DND-41 (cell line): ENCODE data around the gene PRM3.

Source experiments
- ATAC-seq: fragments of 200-7000 bp; cut with Tn5 transposase; 3 replicates; pipeline ENCODE4 v1.9.1; 2021; ENCODE audit warnings: low read depth; ENCODE audit not compliant: insufficient read depth
- DNase-seq: peaks from one replicate; pipeline ENCODE4 v3.0.0-alpha.2; 2020
- H2AFZ ChIP-seq: 2 replicates; pipeline ENCODE4 v1.6.0; 2012; ENCODE audit warnings: low read depth, low read length
- H3K27ac ChIP-seq: 2 replicates; pipeline ENCODE4 v1.5.1; 2012; ENCODE audit warnings: low read length, inconsistent platforms
- H3K27me3 ChIP-seq: fragments of 200-600 bp; sonication (generic); 2 replicates; pipeline ENCODE4 v1.6.0; 2012; ENCODE audit warnings: low read length, mild to moderate bottlenecking, inconsistent platforms; ENCODE audit not compliant: insufficient read depth, poor library complexity
- H3K36me3 ChIP-seq: 2 replicates; pipeline ENCODE4 v1.5.1; 2012; ENCODE audit warnings: low read length, inconsistent platforms; ENCODE audit not compliant: insufficient read depth
- H3K4me1 ChIP-seq: 2 replicates; pipeline ENCODE4 v1.5.1; 2012; ENCODE audit warnings: mild to moderate bottlenecking, low read length; ENCODE audit not compliant: insufficient read depth
- H3K4me2 ChIP-seq: 2 replicates; pipeline ENCODE4 v1.6.0; 2012; ENCODE audit warnings: mild to moderate bottlenecking, moderate library complexity, low read length, inconsistent platforms; ENCODE audit not compliant: insufficient read depth
- H3K4me3 ChIP-seq, 2 experiments: fragments of 200-600 bp in 1 of 2; shearing (Covaris generic) in 1 of 2; 2 replicates each; pipeline ENCODE4 v1.5.1; 2012 to 2016; ENCODE audit warnings: inconsistent platforms in 2 of 2, low read length in 2 of 2, mild to moderate bottlenecking in 2 of 2, low read depth in 1 of 2, moderate library complexity in 1 of 2
- H3K79me2 ChIP-seq: 2 replicates; pipeline ENCODE4 v1.6.0; 2012; ENCODE audit warnings: low read length, inconsistent platforms; ENCODE audit not compliant: insufficient read depth
- H3K9ac ChIP-seq: 2 replicates; pipeline ENCODE4 v1.6.0; 2012; ENCODE audit warnings: low read depth, mild to moderate bottlenecking, inconsistent platforms, low read length, moderate library complexity
- H3K9me3 ChIP-seq: 2 replicates; pipeline ENCODE4 v1.5.1; 2012; ENCODE audit warnings: low read length, moderate library complexity, mild to moderate bottlenecking, inconsistent platforms; ENCODE audit not compliant: insufficient read depth, severe bottlenecking
- H4K20me1 ChIP-seq: 2 replicates; pipeline ENCODE4 v1.6.0; 2012; ENCODE audit warnings: low read length; ENCODE audit not compliant: insufficient read depth
- CTCF ChIP-seq: IDR thresholded peaks from 2 replicates; pipeline ENCODE4 v1.5.1; 2012; ENCODE audit warnings: borderline replicate concordance, low read length, moderate library complexity, mild to moderate bottlenecking; ENCODE audit not compliant: poor library complexity, severe bottlenecking; ENCODE audit errors: extremely low read depth
- EZH2 ChIP-seq: IDR thresholded peaks from 3 replicates; pipeline ENCODE4 v1.6.1; 2012; ENCODE audit warnings: borderline replicate concordance, low read depth, mild to moderate bottlenecking, moderate library complexity, low read length, inconsistent platforms; ENCODE audit not compliant: severe bottlenecking

PRM3 gene

DNA sequence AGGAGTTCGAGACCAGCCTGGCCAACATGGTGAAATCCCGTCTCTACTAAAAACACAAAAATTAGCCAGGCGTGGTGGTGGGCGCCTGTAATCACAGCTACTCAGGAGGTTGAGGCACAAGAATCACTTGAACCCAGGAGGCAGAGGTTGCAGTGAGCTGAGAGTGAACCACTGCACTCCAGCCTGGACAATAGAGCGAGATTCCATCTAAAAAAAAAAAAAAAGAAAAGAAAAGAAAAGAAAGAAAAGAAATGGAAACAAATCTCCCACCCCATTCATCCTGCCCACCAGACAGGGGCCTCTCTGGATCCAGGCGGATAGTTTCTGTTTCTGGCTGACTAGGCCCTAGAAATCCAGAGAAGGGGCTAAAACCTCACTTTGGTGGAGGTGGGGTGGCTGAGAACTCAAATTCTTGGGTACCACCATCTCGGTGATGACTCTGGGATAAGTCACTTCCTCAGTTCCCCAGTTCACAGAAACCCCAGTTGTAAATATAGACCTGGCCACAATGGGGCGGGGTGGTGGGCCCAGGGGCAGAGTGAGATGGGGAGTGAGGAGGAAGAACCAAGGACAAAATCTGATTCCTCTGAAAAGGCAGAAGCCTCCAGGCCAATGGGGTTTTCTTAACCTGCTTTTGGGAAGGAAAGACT is 39.6 kb downstream of the PRM3 start:
- no peak for TF ChIP-seq EZH2
- peak; percentile 37 for TF ChIP-seq CTCF
- peaks cover 6% of the 10 kb centered on the region; the same call in 1 of the 2 replicates for H3K79me2 ChIP-seq
- H3K9ac ChIP-seq: peak overlapping the region; percentile 62
- no peak overlapping the region for H3K4me3 ChIP-seq
- H3K4me2 ChIP-seq: peak overlapping the region; percentile 20
- H2AFZ ChIP-seq: no peak overlapping the region
- no peaks in the 10 kb centered on the region for H3K9me3 ChIP-seq
- H3K27me3 ChIP-seq: no peaks in the 10 kb centered on the region
- H3K36me3 ChIP-seq: no peaks in the 10 kb centered on the region
- H3K27ac ChIP-seq: peak overlapping the region; percentile 99
- no peak for ATAC-seq
- no peaks in the 10 kb centered on the region for H4K20me1 ChIP-seq
- peak; percentile 76 for DNase-seq
- peaks cover 88% of the 10 kb centered on the region for H3K4me1 ChIP-seq

- Histone ChIP-seq H3K4me2 (peak overlapping the region; percentile 49), H4K20me1 (no peaks in the 10 kb centered on the region), H2AFZ (no peak overlapping the region), H3K9ac (peak overlapping the region; percentile 62), H3K4me1 (peaks cover 84% of the 10 kb centered on the region), H3K36me3 (no peaks in the 10 kb centered on the region), H3K9me3 (no peaks in the 10 kb centered on the region), H3K27ac (peak overlapping the region; percentile 99), H3K4me3 (0 out of 4 replicates have a peak overlapping the region, but pooled peaks of 1 of the 2 experiments have one; percentile 14), H3K79me2 (peaks cover 6% of the 10 kb centered on the region; the same call in 1 of the 2 replicates), H3K27me3 (no peaks in the 10 kb centered on the region)
- TF ChIP-seq CTCF (peak; percentile 45), EZH2 (no peak)
- DNase-seq: peak; percentile 99
- peak; percentile 86 for ATAC-seq
Observed at GRCh38 chr16:11232852-11233726, 40.3 kb downstream of the PRM3 start.

DNA sequence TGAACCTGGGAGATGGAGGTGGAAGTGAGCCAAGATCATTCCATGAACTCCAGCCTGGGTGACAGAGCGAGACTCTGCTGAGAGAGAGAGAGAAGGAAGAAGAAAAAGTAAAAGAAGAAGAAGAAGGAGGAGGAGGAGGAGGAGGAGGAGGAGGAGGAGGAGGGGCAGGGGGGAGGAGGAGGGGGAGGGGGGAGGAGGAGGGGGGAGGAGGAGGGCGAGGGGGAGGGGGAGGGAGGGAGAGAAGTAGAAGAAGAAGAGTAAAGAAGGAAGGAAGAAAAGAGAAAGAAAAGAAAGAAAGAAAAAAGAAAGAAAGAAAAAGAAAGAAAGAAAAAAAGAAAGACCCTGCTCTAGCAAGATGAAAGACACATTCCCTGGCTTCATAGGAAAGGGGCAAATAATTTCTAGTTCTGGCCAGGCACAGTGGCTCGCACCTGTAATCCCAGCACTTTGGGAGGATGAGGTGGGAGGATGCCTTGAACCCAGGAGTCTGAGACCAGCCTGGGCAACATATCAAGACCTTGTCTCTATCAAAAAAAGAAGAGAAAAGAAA is 41.1 kb downstream of the PRM3 start:
- no peaks in the 10 kb centered on the region for H3K27me3 ChIP-seq
- no peaks in the 10 kb centered on the region for H3K9me3 ChIP-seq
- H4K20me1 ChIP-seq: no peaks in the 10 kb centered on the region
- TF ChIP-seq EZH2 (no peak), CTCF (no peak)
- DNase-seq (no peak), ATAC-seq (no peak)
- peak overlapping the region; percentile 62 for H3K9ac ChIP-seq
- peak overlapping the region; percentile 99 for H3K27ac ChIP-seq
- peaks cover 6% of the 10 kb centered on the region; the same call in 1 of the 2 replicates for H3K79me2 ChIP-seq
- H2AFZ ChIP-seq: no peak overlapping the region
- H3K4me3 ChIP-seq: peak overlapping the region in 1 of 2 experiments; percentile 33; a peak in 2 of 4 replicates
- H3K36me3 ChIP-seq: no peaks in the 10 kb centered on the region
- H3K4me2 ChIP-seq: peak overlapping the region; percentile 49
- H3K4me1 ChIP-seq: peaks cover 81% of the 10 kb centered on the region
